ENCODE measurements around the gene KCTD5.

KCTD5 gene

GRCh38 chr16:2704983-2705275 lies 22.6 kb downstream of the KCTD5 start:
- Histone ChIP-seq H3K36me3 (ENCODE audit: low read length) (no peaks in the 10 kb centered on the region), H3K27ac (ENCODE audit: low read depth, low read length) (no peak overlapping the region), H3K27me3 (ENCODE audit: low read length) (no peaks in the 10 kb centered on the region), H3K4me3 (ENCODE audit: insufficient read depth, low read length, poor library complexity, severe bottlenecking) (no peak overlapping the region), H3K9me2 (replicated peaks; ENCODE audit: insufficient read depth, low read length) (no peaks in the 10 kb centered on the region), H3K79me2 (ENCODE audit: insufficient read depth, low read length) (no peaks in the 10 kb centered on the region), H3K9me3 (ENCODE audit: insufficient read depth, low read length) (no peaks in the 10 kb centered on the region), H2AFZ (ENCODE audit: low read depth, low read length, severe bottlenecking) (no peak overlapping the region), H3K9ac (ENCODE audit: low read length) (no peak overlapping the region), H4K20me1 (ENCODE audit: low read depth, low read length) (no peaks in the 10 kb centered on the region), H3K4me2 (ENCODE audit: low read depth, low read length, poor library complexity, severe bottlenecking) (no peak overlapping the region), H3F3A (ENCODE audit: insufficient read depth) (no peaks in the 10 kb centered on the region)
- TF ChIP-seq CTCF (IDR thresholded peaks at IDR 0.05; ENCODE audit: insufficient read depth, low read length, poor library complexity, severe bottlenecking) (no peak), EZH2phosphoT487 (conservative IDR thresholded peaks at IDR 0.05; ENCODE audit: low read length) (no peak)

DNA sequence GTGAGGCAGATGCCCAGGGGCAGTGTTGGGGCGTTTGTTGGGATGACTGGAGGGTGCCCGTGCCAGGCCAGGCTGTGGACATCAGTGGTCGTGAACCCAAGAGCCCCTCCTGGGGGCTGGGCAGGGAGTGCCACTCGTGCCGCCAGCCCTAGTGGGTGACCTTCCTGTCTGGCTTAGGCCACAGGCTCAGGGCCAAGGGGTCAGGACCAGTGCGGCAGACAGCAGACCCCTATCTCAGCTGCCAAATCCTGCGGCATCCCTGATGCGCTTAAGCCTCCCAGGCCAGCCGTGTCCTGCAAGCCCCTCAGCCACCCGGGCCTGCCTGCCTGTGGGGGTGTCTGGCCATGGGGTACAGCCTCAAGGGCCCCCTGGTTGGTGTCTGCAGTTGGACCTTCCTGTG lies 23.0 kb downstream of the KCTD5 start:
- Histone ChIP-seq H3K9me2 (replicated peaks; ENCODE audit: insufficient read depth, low read length) (no peaks in the 10 kb centered on the region), H3K4me2 (ENCODE audit: low read depth, low read length, poor library complexity, severe bottlenecking) (no peak overlapping the region), H3K27me3 (ENCODE audit: low read length) (no peaks in the 10 kb centered on the region), H3K4me3 (ENCODE audit: insufficient read depth, low read length, poor library complexity, severe bottlenecking) (no peak overlapping the region), H3K36me3 (ENCODE audit: low read length) (no peaks in the 10 kb centered on the region), H4K20me1 (ENCODE audit: low read depth, low read length) (no peaks in the 10 kb centered on the region), H3K79me2 (ENCODE audit: insufficient read depth, low read length) (no peaks in the 10 kb centered on the region), H3F3A (ENCODE audit: insufficient read depth) (no peaks in the 10 kb centered on the region), H3K27ac (ENCODE audit: low read depth, low read length) (no peak overlapping the region), H3K9ac (ENCODE audit: low read length) (no peak overlapping the region), H2AFZ (ENCODE audit: low read depth, low read length, severe bottlenecking) (no peak overlapping the region), H3K9me3 (ENCODE audit: insufficient read depth, low read length) (no peaks in the 10 kb centered on the region)
- TF ChIP-seq EZH2phosphoT487 (conservative IDR thresholded peaks at IDR 0.05; ENCODE audit: low read length) (no peak), CTCF (IDR thresholded peaks at IDR 0.05; ENCODE audit: insufficient read depth, low read length, poor library complexity, severe bottlenecking) (no peak)

DNA sequence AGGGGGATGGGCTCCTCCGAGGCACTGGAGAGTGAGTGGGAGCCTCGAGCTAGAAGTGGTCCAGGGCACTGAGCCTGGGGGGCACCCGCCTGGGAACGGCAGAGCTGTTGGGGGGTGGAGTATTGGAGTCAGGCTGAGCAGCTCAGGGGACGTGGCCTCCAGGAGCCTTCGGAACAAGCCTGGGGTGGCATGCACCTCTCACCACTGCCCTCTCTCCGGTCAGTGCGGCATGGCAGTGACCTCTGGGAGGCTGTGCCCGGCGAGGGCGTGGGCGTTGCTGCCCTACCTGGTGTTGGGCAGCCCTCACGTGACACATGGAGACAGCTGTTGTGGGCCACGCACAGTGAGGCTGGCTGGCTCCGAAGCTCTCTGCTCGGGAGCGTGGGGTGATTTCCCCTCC lies 23.8 kb downstream of the KCTD5 start:
- Histone ChIP-seq H3K36me3 (ENCODE audit: low read length) (no peaks in the 10 kb centered on the region), H3K27ac (ENCODE audit: low read depth, low read length) (no peak overlapping the region), H3K4me2 (ENCODE audit: low read depth, low read length, poor library complexity, severe bottlenecking) (no peak overlapping the region), H3K9me3 (ENCODE audit: insufficient read depth, low read length) (no peaks in the 10 kb centered on the region), H3K27me3 (ENCODE audit: low read length) (no peaks in the 10 kb centered on the region), H2AFZ (ENCODE audit: low read depth, low read length, severe bottlenecking) (no peak overlapping the region), H3K9ac (ENCODE audit: low read length) (no peak overlapping the region), H3K79me2 (ENCODE audit: insufficient read depth, low read length) (no peaks in the 10 kb centered on the region), H3K4me3 (ENCODE audit: insufficient read depth, low read length, poor library complexity, severe bottlenecking) (no peak overlapping the region), H3K9me2 (replicated peaks; ENCODE audit: insufficient read depth, low read length) (no peaks in the 10 kb centered on the region), H3F3A (ENCODE audit: insufficient read depth) (no peaks in the 10 kb centered on the region), H4K20me1 (ENCODE audit: low read depth, low read length) (no peaks in the 10 kb centered on the region)
- TF ChIP-seq CTCF (IDR thresholded peaks at IDR 0.05; ENCODE audit: insufficient read depth, low read length, poor library complexity, severe bottlenecking) (no peak), EZH2phosphoT487 (conservative IDR thresholded peaks at IDR 0.05; ENCODE audit: low read length) (no peak)

Data from SU-DHL-6 (cell line).